ENCODE measurements around the gene ARHGEF4.

Gene ARHGEF4

DNA sequence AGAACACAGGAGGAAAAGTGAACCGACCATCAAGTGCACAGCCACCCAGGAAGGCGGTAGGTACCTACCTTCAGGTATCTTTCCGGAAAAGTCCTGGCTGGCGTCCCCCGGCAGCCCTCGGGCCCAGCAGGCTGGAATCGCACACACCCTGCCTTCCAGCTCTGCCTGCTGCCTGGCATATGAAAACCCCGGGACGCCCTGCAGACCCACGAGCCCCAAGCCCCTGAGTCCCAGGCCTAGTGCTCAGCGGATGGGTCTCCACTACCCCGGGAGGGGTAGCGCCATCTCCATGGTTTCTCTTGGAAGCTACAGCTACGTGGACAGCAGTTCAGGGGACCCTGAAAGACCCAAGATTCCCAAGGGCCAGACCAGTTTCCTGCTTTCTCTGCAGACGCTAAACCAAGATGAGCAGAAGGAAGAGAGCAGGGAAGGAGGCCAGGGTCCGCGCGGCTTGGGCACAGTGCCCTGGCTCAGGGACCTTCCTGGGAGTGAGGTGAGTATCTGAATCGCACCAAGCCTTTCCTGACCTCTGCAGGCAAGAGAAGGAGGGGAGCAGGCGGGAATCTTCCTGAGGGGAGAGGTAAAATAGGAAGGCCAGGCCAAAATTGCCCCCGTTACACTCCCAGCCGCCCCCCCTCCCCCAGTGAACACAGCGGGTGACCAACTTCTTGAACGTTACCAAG is 80.4 kb downstream of the ARHGEF4 start:
- DNase-seq (ENCODE audit: low read depth in 3 of 3), result no peak

DNA sequence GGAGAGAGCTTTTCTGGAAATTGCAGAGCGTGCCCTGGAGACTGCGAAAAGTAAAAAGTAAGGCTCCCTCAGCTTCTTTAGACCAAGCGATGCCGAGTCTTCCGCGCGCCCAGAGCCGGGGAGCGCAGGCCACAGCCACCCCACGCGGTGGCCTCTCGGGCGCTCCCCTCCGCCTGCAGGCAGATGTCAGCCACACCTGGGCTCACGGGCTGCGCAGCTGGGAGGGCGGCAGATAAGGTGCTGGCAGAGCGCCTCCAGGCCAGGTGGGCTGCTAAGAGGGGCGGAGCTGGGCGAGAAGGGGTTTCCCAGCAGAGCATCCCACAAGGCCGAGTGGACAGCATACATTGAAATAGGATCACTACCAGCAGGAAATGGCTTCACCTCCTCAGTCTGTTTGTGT is 81.7 kb downstream of the ARHGEF4 start:
- no peak for DNase-seq (ENCODE audit: low read depth in 3 of 3)

DNA sequence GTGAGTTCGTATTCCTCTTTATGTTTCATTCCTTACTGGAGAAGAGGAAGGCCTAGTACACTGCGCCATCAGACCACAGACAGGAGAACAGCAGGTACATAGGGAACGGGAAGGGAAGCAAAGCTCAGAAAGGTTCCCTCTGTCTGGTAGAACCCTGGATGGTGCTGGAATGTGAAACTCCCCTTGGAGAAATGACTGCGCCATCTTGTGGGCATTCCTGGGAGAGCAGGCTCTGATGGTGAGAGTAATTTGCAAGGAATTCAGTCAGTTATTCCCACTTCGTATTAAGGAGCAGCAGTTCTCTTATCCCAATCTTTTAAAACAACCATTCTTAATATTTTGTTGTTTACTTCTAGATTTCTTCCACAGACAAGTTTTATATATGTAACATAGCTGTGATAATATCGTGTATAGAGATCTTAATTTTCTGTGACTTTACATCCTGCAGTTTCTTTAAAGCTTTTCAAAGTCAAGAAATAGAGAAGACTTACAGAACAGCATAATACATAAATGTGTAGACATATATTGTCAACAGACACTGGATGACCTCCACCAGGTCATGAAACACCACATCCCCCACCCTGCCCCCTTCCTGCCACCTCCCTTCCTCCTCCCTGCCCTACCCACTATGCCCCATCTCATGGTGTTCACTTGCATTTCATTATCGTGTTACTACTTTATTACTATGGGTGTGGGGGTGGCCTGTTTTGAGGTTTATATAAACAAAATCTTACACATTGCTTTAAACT is 83.9 kb downstream of the ARHGEF4 start:
- peak; percentile 26 to 53 (median 26) for DNase-seq (ENCODE audit: low read depth in 3 of 3)

DNA sequence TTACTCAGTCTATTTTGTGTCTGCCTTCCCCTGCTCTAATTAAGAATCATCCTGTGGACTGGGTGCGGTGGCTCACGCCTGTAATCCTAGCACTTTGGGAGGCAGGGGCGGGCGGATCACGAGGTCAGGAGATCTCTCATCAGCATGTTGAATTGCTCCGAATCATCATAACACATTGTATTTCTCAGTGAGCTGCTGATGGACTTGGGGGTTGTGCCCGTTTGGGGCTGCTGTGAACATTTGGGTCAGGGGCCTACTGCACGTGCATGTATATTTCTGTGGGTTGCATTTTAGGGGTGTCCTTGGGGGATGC is 84.4 kb downstream of the ARHGEF4 start:
- no peak for DNase-seq (ENCODE audit: low read depth in 3 of 3)

DNA sequence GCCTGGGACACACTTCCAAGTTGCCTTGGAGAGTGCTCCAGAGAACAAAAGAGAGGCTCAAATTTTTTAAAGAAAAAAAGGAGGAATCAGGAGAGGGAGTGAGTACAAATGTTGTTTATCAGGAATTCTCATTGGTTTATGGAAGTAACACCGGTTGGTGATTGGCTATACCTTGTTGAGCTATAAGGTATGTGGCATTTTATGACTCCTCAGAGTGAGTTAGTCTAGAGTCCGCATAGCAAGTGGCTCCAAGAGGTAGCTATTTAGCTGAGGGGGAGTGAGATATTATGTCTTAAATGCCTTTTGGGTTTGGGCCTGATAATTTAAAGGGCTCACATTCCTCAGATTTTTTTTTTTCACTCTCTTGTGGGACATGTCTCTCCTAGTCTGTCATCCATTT is 85.7 kb downstream of the ARHGEF4 start:
- no peak for DNase-seq (ENCODE audit: low read depth in 3 of 3)

DNA sequence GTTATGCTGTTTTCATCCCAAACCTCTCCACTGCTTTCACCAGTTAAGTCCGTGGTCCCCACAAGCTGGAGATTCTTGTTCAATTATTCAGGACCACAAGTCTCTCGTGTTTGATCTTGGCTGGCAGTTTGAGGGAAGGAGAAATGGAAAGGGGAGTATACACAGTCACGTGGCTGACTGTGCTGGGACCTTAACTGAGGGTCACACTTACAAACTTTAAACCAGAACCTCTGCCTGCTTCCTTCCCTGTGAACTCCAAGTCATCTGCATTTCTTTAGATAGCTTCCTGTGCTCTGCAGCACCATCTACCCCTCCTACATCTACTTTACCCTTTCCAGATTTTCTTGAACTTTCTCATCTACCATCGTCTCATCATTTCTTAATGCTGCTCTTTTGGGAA is 91.7 kb downstream of the ARHGEF4 start:
- no peak for DNase-seq (ENCODE audit: low read depth in 3 of 3)

- DNase-seq (ENCODE audit: low read depth in 3 of 3), result no peak
Observed at GRCh38 chr2:130930740-130931659, 94.3 kb downstream of the ARHGEF4 start.

DNA sequence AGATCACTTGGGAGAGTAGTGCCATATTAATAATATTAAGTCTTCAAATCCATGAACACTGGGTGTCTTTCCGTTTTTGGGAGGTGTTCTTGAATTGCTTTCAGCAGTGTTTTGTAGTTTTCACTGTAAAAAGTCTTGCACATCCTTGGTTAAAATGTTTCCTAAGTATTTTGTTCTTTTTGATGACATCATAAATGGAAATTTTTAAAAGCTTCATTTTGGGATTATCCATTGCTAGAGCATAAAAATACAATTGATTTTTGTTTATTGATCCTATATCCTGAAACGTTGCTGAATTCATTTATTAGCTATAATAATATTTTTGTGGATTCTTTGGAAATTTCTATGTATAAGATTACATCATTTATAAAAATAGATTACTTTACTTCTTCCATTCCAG is 96.8 kb downstream of the ARHGEF4 start:
- no peak for DNase-seq (ENCODE audit: low read depth in 3 of 3)

- DNase-seq (ENCODE audit: low read depth in 3 of 3), result no peak
Observed at GRCh38 chr2:130936451-130936850, 99.7 kb downstream of the ARHGEF4 start.

GRCh38 chr2:130947967-130948366 is 111.3 kb downstream of the ARHGEF4 start:
- no peak for DNase-seq (ENCODE audit: low read depth in 3 of 3)

- no peak for DNase-seq (ENCODE audit: low read depth in 3 of 3)
Observed at GRCh38 chr2:130949954-130950353, 113.2 kb downstream of the ARHGEF4 start.

- no peak for DNase-seq (ENCODE audit: low read depth in 3 of 3)
Observed at GRCh38 chr2:130951018-130951417, 114.3 kb downstream of the ARHGEF4 start.

- DNase-seq (ENCODE audit: low read depth in 3 of 3), result no peak
Observed at GRCh38 chr2:130954873-130955272, 118.2 kb downstream of the ARHGEF4 start.

- DNase-seq (ENCODE audit: low read depth in 3 of 3), result no peak
Observed at GRCh38 chr2:130957915-130958314, 121.2 kb downstream of the ARHGEF4 start.

DNA sequence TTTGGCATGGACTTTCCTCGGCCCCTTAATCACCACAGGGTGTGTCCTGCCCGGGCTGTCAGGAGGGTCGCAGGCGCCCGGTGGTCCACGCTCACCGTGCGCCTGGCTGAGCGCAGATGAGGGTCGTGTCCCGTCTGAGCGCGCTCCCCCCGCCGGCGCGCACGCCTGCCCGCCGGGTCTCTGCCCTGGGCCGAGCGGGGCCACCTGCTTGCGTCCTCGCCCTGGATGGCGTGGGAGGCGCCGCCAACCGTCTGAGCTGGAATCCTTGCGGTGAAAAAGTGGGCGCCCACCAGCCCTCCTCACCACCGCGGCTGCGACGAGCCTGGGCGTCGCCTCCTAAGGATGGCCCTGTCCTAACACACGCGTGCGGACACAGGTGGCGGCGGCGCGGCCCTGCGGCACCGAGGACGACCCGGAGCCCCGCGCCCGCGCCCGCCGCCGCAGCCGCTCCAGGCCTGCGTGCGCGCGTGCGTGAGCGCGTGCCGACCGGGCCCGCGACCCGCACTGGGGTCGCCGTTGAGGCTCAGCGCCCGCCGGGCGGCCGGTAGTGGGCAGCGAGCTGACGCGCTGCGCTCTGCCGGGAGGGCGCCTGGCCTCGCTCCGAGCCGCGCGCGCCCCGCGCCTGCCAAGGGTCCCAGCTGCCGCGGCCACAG is 126.6 kb downstream of the ARHGEF4 start:
- no peak for DNase-seq (ENCODE audit: low read depth in 3 of 3)

GRCh38 chr2:130963849-130964793 is 127.4 kb downstream of the ARHGEF4 start:
- no peak for DNase-seq (ENCODE audit: low read depth in 3 of 3)

GRCh38 chr2:130964931-130965330 is 128.2 kb downstream of the ARHGEF4 start:
- DNase-seq (ENCODE audit: low read depth in 3 of 3), result no peak

GRCh38 chr2:130966149-130966774 is 129.5 kb downstream of the ARHGEF4 start:
- DNase-seq (ENCODE audit: low read depth in 3 of 3), result no peak

- no peak for DNase-seq (ENCODE audit: low read depth in 3 of 3)
Observed at GRCh38 chr2:130966775-130967490, 130.2 kb downstream of the ARHGEF4 start.

- no peak for DNase-seq (ENCODE audit: low read depth in 3 of 3)
Observed at GRCh38 chr2:130972410-130972809, 135.7 kb downstream of the ARHGEF4 start.
